CD4-positive, alpha-beta memory T cell (primary cell): ENCODE measurements around the gene PSMB8. TPM values are rescaled to one million over a fixed set of nuclear protein-coding genes. Genes with fewer than 3 reads are reported as not detected.

Experiments
- CTCF ChIA-PET: fragments of 350-600 bp; sonication (Branson Sonifier 250); formaldehyde crosslinking; loops from one replicate; lab custom pipeline; 2021; ENCODE audit warnings: inconsistent platforms; ENCODE audit not compliant: partially characterized antibody; lab: Charles Lee
- POLR2A ChIA-PET: fragments of 350-600 bp; sonication (Branson Sonifier 250); formaldehyde crosslinking; loops from one replicate; lab custom pipeline; 2021; ENCODE audit not compliant: partially characterized antibody; lab: Charles Lee
- DNase-seq, 5 donors: peaks; one replicate each; pipeline versions ENCODE4 v3.0.0 to v3.0.0-alpha.2; 2020 to 2022; ENCODE audit warnings: mixed read lengths in 1 of 5
- H3K27ac ChIP-seq: one replicate; pipeline ENCODE4 v1.7.0; 2013; ENCODE audit warnings: low read depth, low read length
- H3K27me3 ChIP-seq: 2 replicates; pipeline ENCODE4 v1.7.0; 2013; ENCODE audit warnings: mild to moderate bottlenecking, low read length, moderate library complexity; ENCODE audit not compliant: insufficient read depth
- H3K36me3 ChIP-seq: 2 replicates; pipeline ENCODE4 v1.7.0; 2013; ENCODE audit warnings: mild to moderate bottlenecking, low read length, moderate library complexity; ENCODE audit not compliant: insufficient read depth
- H3K4me1 ChIP-seq: 2 replicates; pipeline ENCODE4 v1.7.0; 2013; ENCODE audit warnings: mild to moderate bottlenecking, low read length, moderate library complexity; ENCODE audit not compliant: insufficient read depth
- H3K4me3 ChIP-seq, 2 donors: one replicate each; pipeline ENCODE4 v1.7.0; 2013; ENCODE audit warnings: low read length in 2 of 2, mild to moderate bottlenecking in 1 of 2
- H3K9me3 ChIP-seq, 2 donors: one replicate each; pipeline ENCODE4 v1.7.0; 2013; ENCODE audit warnings: low read length in 2 of 2, control low read depth in 1 of 2; ENCODE audit not compliant: control insufficient read depth in 1 of 2
- H3K27ac Mint-ChIP-seq, 7 donors: one replicate each; pipeline ENCODE4 v1.8.0; 2020 to 2021; ENCODE audit warnings: mixed read lengths in 7 of 7, mild to moderate bottlenecking in 6 of 7, inconsistent platforms in 3 of 7, moderate library complexity in 3 of 7
- H3K27me3 Mint-ChIP-seq, 2 donors: one replicate each; pipeline ENCODE4 v1.8.0; 2020 to 2021; ENCODE audit warnings: mixed read lengths in 2 of 2
- H3K36me3 Mint-ChIP-seq, 2 donors: one replicate each; pipeline ENCODE4 v1.8.0; 2020 to 2021; ENCODE audit warnings: mixed read lengths in 2 of 2, inconsistent platforms in 1 of 2, mild to moderate bottlenecking in 1 of 2
- H3K4me1 Mint-ChIP-seq, 4 donors: one replicate each; pipeline ENCODE4 v1.8.0; 2020 to 2021; ENCODE audit warnings: mixed read lengths in 4 of 4, mild to moderate bottlenecking in 1 of 4
- H3K4me3 Mint-ChIP-seq, 8 donors: one replicate each; pipeline ENCODE4 v1.8.0; 2020 to 2021; ENCODE audit warnings: mixed read lengths in 8 of 8, mild to moderate bottlenecking in 7 of 8, moderate library complexity in 6 of 8, inconsistent platforms in 3 of 8
- H3K9me3 Mint-ChIP-seq, 8 donors: one replicate each; pipeline ENCODE4 v1.8.0; 2020 to 2021; ENCODE audit warnings: mixed read lengths in 8 of 8, mild to moderate bottlenecking in 5 of 8, inconsistent platforms in 3 of 8, moderate library complexity in 1 of 8
- intact Hi-C: fragments of 100-400 bp; cut with micrococcal nuclease; formaldehyde crosslinking; loops from one replicate; pipeline ENCODE4 v1.15.1; 2023
- polyA plus RNA-seq, 2 donors: library from polyadenylated mRNA; unstranded; fragments of 300-500 nt; fragmentation: Illumina TruSeq; gene quantifications; one replicate each; pipeline ENCODE4 v1.2.3, GENCODE V29; 2021
- total RNA-seq, 2 experiments: library from RNA; stranded (reverse); gene quantifications; one replicate each; pipeline ENCODE4 v1.2.3, GENCODE V29; 2021

PSMB8 gene
- total and polyA plus RNA-seq, 4 experiments from 2014 or later = 134 to 426 (median 251) TPM

DNA sequence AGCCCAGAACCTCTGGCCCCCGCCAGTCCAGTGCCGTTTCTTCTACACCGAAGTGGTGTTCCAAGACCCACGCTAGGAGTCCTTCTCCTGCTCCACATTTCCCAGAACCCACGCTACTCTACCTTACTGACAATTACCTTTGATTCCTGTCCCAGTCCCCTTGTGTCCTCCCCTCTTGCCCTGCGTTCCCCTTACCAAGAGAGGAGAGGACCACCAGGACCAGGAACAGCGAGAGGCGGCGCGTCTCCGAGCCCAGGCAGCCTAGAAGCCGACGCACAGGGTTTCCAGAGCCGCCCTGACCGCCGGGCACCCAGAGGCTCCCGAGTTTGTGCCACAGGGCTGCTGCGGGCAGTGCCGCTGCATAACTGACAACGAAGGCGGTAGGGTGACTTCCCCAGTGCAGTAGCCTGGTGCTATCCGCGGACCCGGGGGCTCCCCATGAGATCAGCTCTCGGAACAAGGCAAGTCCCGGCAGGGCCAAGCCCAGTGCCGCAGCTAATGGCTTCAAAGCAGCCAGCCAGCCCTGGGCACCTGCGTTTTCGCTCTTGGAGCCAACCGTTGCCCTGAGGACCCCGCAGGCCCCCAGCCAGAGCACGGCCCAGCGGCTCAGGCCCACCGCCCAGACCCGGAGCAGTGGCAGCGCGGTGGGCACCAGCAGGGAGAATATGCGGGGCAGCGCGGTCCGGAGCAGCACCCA is 9.1 kb upstream of the PSMB8 start:
- intact Hi-C loops = loop anchor here (1.0 to 10.0 kb wide), 2 partner anchors 9 to 228 kb away; partner anchors contain the start of gene PSMB8
- H3K4me3 ChIP-seq = peak overlapping the region; percentile 93 to 98
- no peaks in the 10 kb centered on the region for H3K27me3 Mint-ChIP-seq
- H3K27me3 ChIP-seq = no peaks in the 10 kb centered on the region
- H3K4me1 ChIP-seq = peaks cover 76% of the 10 kb centered on the region
- peaks cover 47% of the 10 kb centered on the region for H3K36me3 ChIP-seq
- DNase-seq = peak; percentile 51 to 89 (median 58)
- peak overlapping the region; percentile 89 to 99 (median 97) for H3K27ac Mint-ChIP-seq
- peaks cover 59 to 92% (median 68%) of the 10 kb centered on the region in 4 donors for H3K4me1 Mint-ChIP-seq
- no peaks in the 10 kb centered on the region for H3K9me3 ChIP-seq
- H3K9me3 Mint-ChIP-seq = no peaks in the 10 kb centered on the region
- peak overlapping the region; percentile 100 for H3K27ac ChIP-seq
- ChIA-PET POLR2A (interaction anchor here (0.9 to 13.7 kb wide), 25 partner anchors 9 to 1150 kb away, joined by 3 to 1160 read pairs (median 5); partner anchors contain the start of genes B3GALT4, BRD2, GPSM3 and HLA-DMA), CTCF (interaction anchor here (0.8 to 9.6 kb wide), 11 partner anchors 11 to 131 kb away, joined by 3 to 480 read pairs (median 4); partner anchors contain the start of genes HLA-DMA, PSMB8 and TAP2)
- H3K36me3 Mint-ChIP-seq = peaks cover 71 to 92% of the 10 kb centered on the region in 2 donors
- H3K4me3 Mint-ChIP-seq = peak overlapping the region; percentile 98 to 100 (median 99)

DNA sequence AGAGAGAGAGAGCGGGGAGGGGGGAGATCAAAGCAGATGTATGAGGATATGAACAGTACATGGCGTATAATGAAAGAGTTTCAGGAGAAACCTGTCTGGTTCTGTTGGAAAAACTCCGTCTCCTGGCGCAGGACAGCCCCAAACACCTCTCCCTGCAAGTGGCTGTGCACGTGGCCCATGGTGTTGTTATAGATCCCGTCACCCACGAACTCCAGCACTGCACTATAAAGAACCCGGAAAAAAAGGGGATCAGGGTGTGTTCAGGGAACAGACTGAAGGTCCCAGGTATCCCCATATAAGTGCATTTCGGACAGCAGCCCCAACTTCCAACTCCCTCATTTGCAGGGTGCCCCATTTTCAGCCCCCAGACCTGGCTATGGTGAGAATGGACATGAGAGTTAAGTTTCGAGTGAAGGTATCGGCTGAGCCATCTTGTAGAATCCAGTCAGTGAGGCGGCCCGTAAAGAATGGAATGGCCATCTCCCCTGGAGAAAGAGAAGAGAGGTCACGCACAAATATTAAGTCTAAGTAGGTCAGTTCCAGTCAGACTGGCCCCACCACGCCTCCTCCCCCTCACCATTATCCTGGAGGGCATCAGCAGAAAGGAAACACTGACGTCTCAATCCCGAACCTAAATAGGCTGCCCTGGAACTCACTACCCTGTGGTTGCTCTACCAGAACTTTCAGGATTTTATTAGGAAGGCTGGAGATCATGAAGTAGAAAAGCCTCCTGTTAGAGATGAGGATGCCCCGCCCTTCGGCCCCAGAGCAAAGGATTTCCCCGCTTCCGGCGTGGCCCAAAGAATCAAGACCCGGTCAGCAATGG is 8.4 kb upstream of the PSMB8 start:
- H3K4me1 Mint-ChIP-seq = peaks cover 59 to 92% (median 68%) of the 10 kb centered on the region in 4 donors

DNA sequence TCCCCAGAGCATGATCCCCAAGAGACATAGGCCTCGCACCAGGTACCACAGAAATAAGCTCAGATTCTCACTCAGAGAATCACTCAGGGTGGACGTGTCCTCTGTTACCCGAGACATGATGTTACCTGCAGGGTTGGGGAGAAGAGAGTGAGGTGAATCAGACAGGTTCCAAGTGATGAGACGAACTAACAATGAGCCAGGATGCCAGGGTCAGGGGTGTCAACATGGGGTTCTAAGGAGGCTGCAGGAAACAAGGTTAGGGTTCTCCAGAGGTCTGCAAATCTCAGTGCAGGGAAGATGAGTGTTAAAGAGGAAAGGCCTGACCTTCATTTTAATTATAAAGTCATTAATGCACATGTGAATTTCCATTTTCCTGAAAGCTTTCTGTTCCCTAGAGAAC is 7.2 kb upstream of the PSMB8 start:
- no peaks in the 10 kb centered on the region for H3K27me3 ChIP-seq
- H3K4me3 ChIP-seq = peak overlapping the region; percentile 2 to 93
- Mint-ChIP-seq H3K36me3 (peaks cover 72 to 93% of the 10 kb centered on the region in 2 donors), H3K4me3 (peak overlapping the region; percentile 98 to 100 (median 99)), H3K27ac (peak overlapping the region; percentile 85 to 99 (median 94)), H3K4me1 (peaks cover 57 to 92% (median 69%) of the 10 kb centered on the region in 4 donors), H3K9me3 (no peaks in the 10 kb centered on the region), H3K27me3 (no peaks in the 10 kb centered on the region)
- intact Hi-C loops = loop anchor here (10.0 kb wide), 1 partner anchor 226 kb away; no protein-coding TSS in a partner anchor
- ChIA-PET CTCF (interaction anchor here (1.4 to 3.2 kb wide), 3 partner anchors 12 to 133 kb away, joined by 4 to 39 read pairs (median 14); partner anchors contain the start of gene TAP2), POLR2A (interaction anchor here (1.5 to 3.7 kb wide), 3 partner anchors 11 to 129 kb away, joined by 4 to 75 read pairs (median 32); partner anchors contain the start of gene TAP2)
- peak overlapping the region; percentile 100 for H3K27ac ChIP-seq
- DNase-seq = no peak
- no peaks in the 10 kb centered on the region for H3K9me3 ChIP-seq
- H3K36me3 ChIP-seq = peaks cover 56% of the 10 kb centered on the region
- peaks cover 76% of the 10 kb centered on the region for H3K4me1 ChIP-seq

More for the DNA sequence above, 8.4 kb upstream of the PSMB8 start:
- peaks cover 71 to 92% of the 10 kb centered on the region in 2 donors for H3K36me3 Mint-ChIP-seq
- peak overlapping the region; percentile 89 to 99 (median 97) for H3K27ac Mint-ChIP-seq
- Histone ChIP-seq H3K9me3 (no peaks in the 10 kb centered on the region), H3K4me3 (peak overlapping the region; percentile 93 to 98), H3K27me3 (no peaks in the 10 kb centered on the region), H3K36me3 (peaks cover 47% of the 10 kb centered on the region), H3K27ac (peak overlapping the region; percentile 100), H3K4me1 (peaks cover 76% of the 10 kb centered on the region)
- peak in 1 of 5 donors; percentile 63 for DNase-seq
- intact Hi-C loops = loop anchor here (10.0 kb wide), 1 partner anchor 227 kb away; no protein-coding TSS in a partner anchor
- ChIA-PET POLR2A (interaction anchor here (1.4 to 13.7 kb wide), 13 partner anchors 9 to 420 kb away, joined by 3 to 1160 read pairs (median 7); partner anchors contain the start of genes BRD2, HLA-DMA, PSMB8 and RPS18), CTCF (interaction anchor here (1.4 to 9.6 kb wide), 5 partner anchors 10 to 132 kb away, joined by 4 to 480 read pairs (median 39); partner anchors contain the start of genes PSMB8 and TAP2)
- peak overlapping the region; percentile 98 to 100 (median 99) for H3K4me3 Mint-ChIP-seq
- H3K27me3 Mint-ChIP-seq = no peaks in the 10 kb centered on the region
- no peaks in the 10 kb centered on the region for H3K9me3 Mint-ChIP-seq

DNA sequence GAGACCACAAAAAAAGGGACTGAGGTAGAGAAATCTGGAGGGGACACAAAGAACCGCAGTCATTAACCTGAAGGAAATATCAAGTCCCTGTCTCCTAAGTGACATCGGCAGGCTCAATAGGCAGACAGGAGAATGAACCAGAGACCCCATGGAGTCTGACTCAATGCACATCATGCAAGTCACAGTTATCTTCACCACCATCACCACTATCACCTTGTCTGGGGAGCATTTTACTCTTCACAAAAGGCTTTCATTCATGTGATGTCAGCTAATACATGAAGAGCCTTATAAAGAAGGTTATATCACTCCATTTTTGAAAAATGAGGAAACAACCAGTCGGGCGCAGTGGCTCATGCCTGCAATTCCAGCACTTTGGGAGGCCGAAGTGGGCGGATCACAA is 5.3 kb upstream of the PSMB8 start:
- intact Hi-C loops = loop anchor here (10.0 kb wide), 1 partner anchor 1194 kb away; the partner anchor contains the start of genes APOM and BAG6
- Mint-ChIP-seq H3K27ac (peak overlapping the region; percentile 81 to 100 (median 91)), H3K27me3 (no peaks in the 10 kb centered on the region), H3K4me3 (peak overlapping the region; percentile 57 to 97 (median 82)), H3K36me3 (peaks cover 79 to 93% of the 10 kb centered on the region in 2 donors), H3K4me1 (peaks cover 51 to 92% (median 63%) of the 10 kb centered on the region in 4 donors), H3K9me3 (no peaks in the 10 kb centered on the region)
- ChIA-PET CTCF (interaction anchor here (0.8 to 3.2 kb wide), 2 partner anchors 10 to 136 kb away, joined by 5 to 39 read pairs; partner anchors contain the start of gene TAP2), POLR2A (interaction anchor here (1.1 to 3.7 kb wide), 2 partner anchors 9 to 122 kb away, joined by 6 to 75 read pairs; partner anchors contain the start of gene TAP2)
- peak overlapping the region; percentile 42 for H3K27ac ChIP-seq
- H3K27me3 ChIP-seq = no peaks in the 10 kb centered on the region
- peaks cover 73% of the 10 kb centered on the region for H3K4me1 ChIP-seq
- no peaks in the 10 kb centered on the region for H3K9me3 ChIP-seq
- H3K4me3 ChIP-seq = no peak overlapping the region
- DNase-seq = no peak
- H3K36me3 ChIP-seq = peaks cover 66% of the 10 kb centered on the region

DNA sequence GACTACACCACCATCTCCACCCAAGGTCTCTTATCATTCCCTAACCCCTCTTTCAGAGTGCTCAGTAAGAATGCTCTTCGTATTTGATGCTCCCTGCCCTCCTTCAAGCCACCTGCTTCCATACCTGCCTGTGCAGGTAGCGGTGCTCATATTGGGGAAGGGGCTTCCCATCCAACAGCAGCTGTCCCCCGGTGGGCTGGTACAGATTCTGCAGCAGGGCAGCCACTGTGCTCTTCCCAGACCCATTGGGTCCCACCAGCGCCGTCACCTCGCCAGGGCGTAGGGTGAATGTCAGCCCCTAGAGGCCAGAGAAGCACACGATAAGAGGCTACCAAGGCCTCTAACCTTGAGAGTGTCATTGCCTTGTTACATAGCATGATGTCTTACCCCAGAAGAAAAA is 3.9 kb upstream of the PSMB8 start:
- ChIA-PET POLR2A (interaction anchor here (0.8 to 11.6 kb wide), 4 partner anchors 9 to 125 kb away, joined by 3 to 1160 read pairs (median 277); partner anchors contain the start of genes BRD2, PSMB9, TAP1 and TAP2), CTCF (interaction anchor here (2.3 to 11.2 kb wide), 2 partner anchors 9 to 10 kb away, joined by 11 to 480 read pairs; partner anchors contain the start of genes PSMB9, TAP1 and TAP2)
- Mint-ChIP-seq H3K4me3 (peak overlapping the region; percentile 94 to 100 (median 97)), H3K27me3 (no peaks in the 10 kb centered on the region), H3K4me1 (peaks cover 54 to 97% (median 67%) of the 10 kb centered on the region in 4 donors), H3K27ac (peak overlapping the region; percentile 81 to 100 (median 99)), H3K9me3 (no peaks in the 10 kb centered on the region), H3K36me3 (peaks cover 80 to 94% of the 10 kb centered on the region in 2 donors)
- H3K36me3 ChIP-seq = peaks cover 66% of the 10 kb centered on the region
- H3K27ac ChIP-seq = peak overlapping the region; percentile 99
- DNase-seq = no peak
- H3K27me3 ChIP-seq = no peaks in the 10 kb centered on the region
- H3K4me1 ChIP-seq = peaks cover 76% of the 10 kb centered on the region
- H3K9me3 ChIP-seq = no peaks in the 10 kb centered on the region
- intact Hi-C loops = loop anchor here (10.0 kb wide), 1 partner anchor 1193 kb away; the partner anchor contains the start of genes APOM and BAG6
- H3K4me3 ChIP-seq = peak overlapping the region in 1 of 2 donors; percentile 11

DNA sequence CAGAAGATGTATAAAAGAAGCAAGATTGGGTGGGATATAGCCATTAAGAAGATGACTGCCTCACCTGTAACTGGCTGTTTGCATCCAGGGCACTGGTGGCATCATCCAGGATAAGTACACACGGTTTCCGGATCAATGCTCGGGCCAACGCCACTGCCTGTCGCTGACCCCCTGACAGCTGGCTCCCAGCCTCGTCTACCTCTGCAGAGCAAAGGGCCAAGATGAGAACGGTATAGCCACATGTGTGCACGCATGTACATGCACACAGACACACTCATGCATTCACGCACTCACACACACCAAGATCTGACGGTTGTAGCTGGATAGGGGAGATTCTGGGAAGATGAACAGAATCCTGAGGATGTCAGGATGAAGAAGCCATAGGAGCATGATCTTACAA is 3.2 kb upstream of the PSMB8 start:
- intact Hi-C loops = loop anchor here (10.0 kb wide), 1 partner anchor 1192 kb away; the partner anchor contains the start of genes APOM and BAG6
- Mint-ChIP-seq H3K9me3 (no peaks in the 10 kb centered on the region), H3K36me3 (peaks cover 79 to 92% of the 10 kb centered on the region in 2 donors), H3K4me3 (peak overlapping the region; percentile 94 to 100 (median 97)), H3K4me1 (peaks cover 60 to 97% (median 72%) of the 10 kb centered on the region in 4 donors), H3K27ac (peak overlapping the region; percentile 73 to 100 (median 99)), H3K27me3 (no peaks in the 10 kb centered on the region)
- POLR2A ChIA-PET = interaction anchor here (0.8 to 11.6 kb wide), 5 partner anchors 9 to 126 kb away, joined by 3 to 1160 read pairs (median 5); partner anchors contain the start of genes BRD2, PSMB9, TAP1 and TAP2
- Histone ChIP-seq H3K27ac (peak overlapping the region; percentile 99), H3K4me3 (peak overlapping the region in 1 of 2 donors; percentile 30), H3K27me3 (no peaks in the 10 kb centered on the region), H3K4me1 (peaks cover 79% of the 10 kb centered on the region), H3K36me3 (peaks cover 71% of the 10 kb centered on the region), H3K9me3 (no peaks in the 10 kb centered on the region)
- no peak for DNase-seq
- CTCF ChIA-PET = interaction anchor here (1.5 to 11.2 kb wide), 4 partner anchors 9 to 107 kb away, joined by 3 to 480 read pairs (median 25); partner anchors contain the start of genes PSMB9, TAP1 and TAP2
